ENCODE results near the gene LRCH2. TPM values are rescaled to one million over a fixed set of nuclear protein-coding genes. Genes with fewer than 3 reads are reported as not detected.

Gene LRCH2, protein sequence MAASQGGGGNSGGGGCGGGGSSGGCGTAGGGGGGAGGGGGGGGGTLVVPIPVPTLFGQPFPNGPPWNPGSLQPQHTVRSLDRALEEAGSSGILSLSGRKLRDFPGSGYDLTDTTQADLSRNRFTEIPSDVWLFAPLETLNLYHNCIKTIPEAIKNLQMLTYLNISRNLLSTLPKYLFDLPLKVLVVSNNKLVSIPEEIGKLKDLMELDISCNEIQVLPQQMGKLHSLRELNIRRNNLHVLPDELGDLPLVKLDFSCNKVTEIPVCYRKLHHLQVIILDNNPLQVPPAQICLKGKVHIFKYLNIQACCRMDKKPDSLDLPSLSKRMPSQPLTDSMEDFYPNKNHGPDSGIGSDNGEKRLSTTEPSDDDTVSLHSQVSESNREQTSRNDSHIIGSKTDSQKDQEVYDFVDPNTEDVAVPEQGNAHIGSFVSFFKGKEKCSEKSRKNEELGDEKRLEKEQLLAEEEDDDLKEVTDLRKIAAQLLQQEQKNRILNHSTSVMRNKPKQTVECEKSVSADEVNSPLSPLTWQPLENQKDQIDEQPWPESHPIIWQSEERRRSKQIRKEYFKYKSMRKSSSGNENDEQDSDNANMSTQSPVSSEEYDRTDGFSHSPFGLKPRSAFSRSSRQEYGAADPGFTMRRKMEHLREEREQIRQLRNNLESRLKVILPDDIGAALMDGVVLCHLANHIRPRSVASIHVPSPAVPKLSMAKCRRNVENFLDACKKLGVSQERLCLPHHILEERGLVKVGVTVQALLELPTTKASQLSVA
- 4.3 and 8.1 TPM in 2 replicates for total RNA-seq (2012; rRNA removed)
- polyA plus RNA-seq (2012; rRNA removed), result 1.8 and 2.6 TPM in 2 replicates
- 0.32 TPM in 2 replicates for polyA plus RNA-seq (2012; cell fraction: cytosol; rRNA removed)
- 0.27 and 2.4 TPM in 2 replicates for polyA plus RNA-seq (2012; cell fraction: nucleus; rRNA removed; ENCODE audit: low replicate concordance)
- percentile 66 among the genes with signal in this experiment for Bru-seq, nascent RNA
- percentile 57 among the genes with signal in this experiment for BruChase-seq, experiment 1, labeled RNA remaining after a 6-hour chase
- percentile 58 among the genes with signal in this experiment for BruChase-seq, experiment 2, labeled RNA remaining after a 2-hour chase
- long read RNA-seq, full-length matches to known transcripts, result 4 of 8 reads
- long read RNA-seq, partial matches to known transcripts, result 2 of 8 reads
- long read RNA-seq, other reads (novel, unspliced or antisense), result 2 of 8 reads

DNA sequence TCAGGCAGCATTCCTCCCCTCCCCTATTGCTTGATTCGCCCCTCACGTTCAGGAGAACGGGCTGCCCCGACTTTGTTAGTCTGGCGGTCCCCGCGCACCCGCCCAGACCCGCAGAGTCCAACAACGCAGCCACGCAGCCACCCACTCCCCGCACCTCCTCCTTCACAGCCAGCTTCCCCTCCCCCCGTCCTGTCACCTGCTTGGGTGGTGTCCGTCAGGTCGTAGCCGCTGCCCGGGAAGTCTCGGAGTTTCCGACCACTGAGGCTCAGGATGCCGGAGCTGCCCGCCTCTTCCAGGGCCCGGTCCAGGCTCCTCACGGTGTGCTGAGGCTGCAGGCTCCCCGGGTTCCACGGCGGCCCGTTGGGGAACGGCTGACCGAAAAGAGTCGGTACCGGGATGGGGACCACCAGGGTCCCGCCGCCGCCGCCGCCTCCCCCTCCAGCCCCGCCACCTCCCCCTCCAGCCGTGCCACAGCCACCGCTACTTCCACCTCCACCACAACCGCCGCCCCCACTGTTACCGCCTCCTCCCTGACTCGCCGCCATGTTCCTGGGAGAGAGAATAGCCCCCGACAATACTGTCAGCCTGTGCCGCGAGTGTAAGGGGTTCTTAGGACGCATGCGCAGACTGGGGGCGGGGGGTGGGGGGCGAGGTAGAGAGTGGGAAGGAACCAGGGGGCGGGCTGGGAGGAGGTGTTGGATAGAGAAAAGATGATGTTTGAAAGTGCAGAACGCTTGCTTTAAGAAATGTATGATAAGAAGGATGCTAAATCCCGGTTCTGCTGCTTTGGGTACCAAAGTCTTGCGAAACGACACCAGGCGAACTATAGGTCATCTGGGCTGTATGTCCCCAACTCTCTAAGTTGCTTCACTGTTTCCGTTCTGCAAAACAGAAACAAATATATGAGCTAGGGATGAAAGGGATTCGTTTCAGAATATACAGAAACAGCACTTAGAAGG lies at the start of gene LRCH2:
LRCH2 (minus strand) TSS at position 600 of the 959 bp plus-strand sequence; CDS start at position 545, 55 bp downstream.
- in situ Hi-C loops (cut with MboI; ENCODE audit: low sequenced_read_pairs) (no loop called here), intact Hi-C loops (cut with micrococcal nuclease) (loop anchor here (5.0 kb wide), 1 partner anchor 329 kb away; the partner anchor contains the start of gene PLS3), dilution Hi-C loops (cut with HindIII; ENCODE audit: low sequenced_read_pairs, unreplicated experiment) (no loop called here)
- Histone ChIP-seq H2AFZ (replicated peaks; ENCODE audit: low read length, poor library complexity) (peak within 1 kb of the TSS; percentile 93), H3K9me3 (ENCODE audit: control insufficient read depth, insufficient read depth, low read length) (no peaks in the 10 kb centered on the region), H2AK9ac (replicated peaks; ENCODE audit: low read depth, low read length, poor library complexity) (peak within 1 kb of the TSS; percentile 71), H4K91ac (ENCODE audit: insufficient read depth, low read depth, low read length) (peak within 1 kb of the TSS; percentile 77), H3K18ac (ENCODE audit: low read depth, low read length) (peak within 1 kb of the TSS; percentile 68), H3K79me1 (ENCODE audit: low read depth in 1 of 2, low read length in 2 of 2) (peaks cover 4 to 12% of the 10 kb centered on the region in 2 experiments; a peak in 3 of 4 replicates), H3K27me3 (ENCODE audit: control insufficient read depth, insufficient read depth, low read length) (no peaks in the 10 kb centered on the region; the same call in 1 of the 2 replicates), H2AK5ac (ENCODE audit: low read depth, low read length) (peak within 1 kb of the TSS; percentile 58; the same call in 1 of the 2 replicates), H3K36me3 (ENCODE audit: control insufficient read depth, insufficient read depth, low read length) (no peaks in the 10 kb centered on the region), H3K14ac (replicated peaks; ENCODE audit: low read depth, low read length) (peak within 1 kb of the TSS; percentile 73), H3K27ac (ENCODE audit: insufficient read depth, low read length) (peak within 1 kb of the TSS; percentile 90), H3K56ac (ENCODE audit: extremely low read depth, insufficient read depth, low read length) (peak within 1 kb of the TSS; percentile 24; the same call in 1 of the 2 replicates), H4K20me1 (ENCODE audit: insufficient read depth, low read length) (peaks cover 3% of the 10 kb centered on the region; the same call in 1 of the 2 replicates), H2BK20ac (ENCODE audit: low read depth, low read length) (peak within 1 kb of the TSS; percentile 8; the same call in 1 of the 2 replicates), H2BK120ac (ENCODE audit: low read depth, low read length) (peak within 1 kb of the TSS; percentile 51; the same call in 1 of the 2 replicates), H3K9me1 (ENCODE audit: insufficient read depth, low read length) (no peaks in the 10 kb centered on the region), H3K23ac (ENCODE audit: low read depth, low read length) (peak within 1 kb of the TSS; percentile 96), H3K9ac (ENCODE audit: low read depth, low read length) (peak within 1 kb of the TSS; percentile 87), H2BK5ac (ENCODE audit: low read depth, low read length, poor library complexity, severe bottlenecking) (peak within 1 kb of the TSS; percentile 42), H3K4me1 (ENCODE audit: control insufficient read depth, insufficient read depth, low read length) (0 out of 2 replicates have a peak, but pooled peaks cover 2% of the 10 kb centered on the region), H4K8ac (ENCODE audit: low read depth in 2 of 2, low read length in 2 of 2) (peak within 1 kb of the TSS; percentile 12 to 27; a peak in 2 of 4 replicates), H4K5ac (ENCODE audit: low read depth, low read length) (peak within 1 kb of the TSS; percentile 77), H3K4me3 (ENCODE audit: insufficient read depth, low read depth, low read length) (peak within 1 kb of the TSS; percentile 89), H3K4me2 (ENCODE audit: low read depth, low read length) (peak within 1 kb of the TSS; percentile 97), H3K4ac (ENCODE audit: low read depth, low read length) (peak within 1 kb of the TSS; percentile 60), H2BK15ac (ENCODE audit: low read depth, low read length) (no peak within 1 kb of the TSS; the same call in 2 of the 3 replicates)
- WGBS, 2 experiments (ENCODE audit: extremely low coverage in 2 of 2, insufficient read length in 1 of 2), result 31% methylated on average over 10 of the region's 59 CpGs; no CpG with 5 or more reads in 1 of the 2 experiments
- BruUV-seq (replicated peaks), result no TSS peak
- DNase-seq (peak; percentile 41), ATAC-seq (ENCODE audit: low read depth) (peak; percentile 82)
- TF ChIP-seq, protein P1, sequence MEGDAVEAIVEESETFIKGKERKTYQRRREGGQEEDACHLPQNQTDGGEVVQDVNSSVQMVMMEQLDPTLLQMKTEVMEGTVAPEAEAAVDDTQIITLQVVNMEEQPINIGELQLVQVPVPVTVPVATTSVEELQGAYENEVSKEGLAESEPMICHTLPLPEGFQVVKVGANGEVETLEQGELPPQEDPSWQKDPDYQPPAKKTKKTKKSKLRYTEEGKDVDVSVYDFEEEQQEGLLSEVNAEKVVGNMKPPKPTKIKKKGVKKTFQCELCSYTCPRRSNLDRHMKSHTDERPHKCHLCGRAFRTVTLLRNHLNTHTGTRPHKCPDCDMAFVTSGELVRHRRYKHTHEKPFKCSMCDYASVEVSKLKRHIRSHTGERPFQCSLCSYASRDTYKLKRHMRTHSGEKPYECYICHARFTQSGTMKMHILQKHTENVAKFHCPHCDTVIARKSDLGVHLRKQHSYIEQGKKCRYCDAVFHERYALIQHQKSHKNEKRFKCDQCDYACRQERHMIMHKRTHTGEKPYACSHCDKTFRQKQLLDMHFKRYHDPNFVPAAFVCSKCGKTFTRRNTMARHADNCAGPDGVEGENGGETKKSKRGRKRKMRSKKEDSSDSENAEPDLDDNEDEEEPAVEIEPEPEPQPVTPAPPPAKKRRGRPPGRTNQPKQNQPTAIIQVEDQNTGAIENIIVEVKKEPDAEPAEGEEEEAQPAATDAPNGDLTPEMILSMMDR (conservative IDR thresholded peaks at IDR 0.05; ENCODE audit: low read depth, low read length), result no peak
- peak; percentile 10; the same call in 1 of the 2 replicates for TF ChIP-seq MAZ (IDR thresholded peaks at IDR 0.05; ENCODE audit: borderline replicate concordance, low read depth, low read length)
- TF ChIP-seq NFE2L2 (IDR thresholded peaks at IDR 0.05; ENCODE audit: low read depth, low read length), result no peak
- TF ChIP-seq, protein P2, sequence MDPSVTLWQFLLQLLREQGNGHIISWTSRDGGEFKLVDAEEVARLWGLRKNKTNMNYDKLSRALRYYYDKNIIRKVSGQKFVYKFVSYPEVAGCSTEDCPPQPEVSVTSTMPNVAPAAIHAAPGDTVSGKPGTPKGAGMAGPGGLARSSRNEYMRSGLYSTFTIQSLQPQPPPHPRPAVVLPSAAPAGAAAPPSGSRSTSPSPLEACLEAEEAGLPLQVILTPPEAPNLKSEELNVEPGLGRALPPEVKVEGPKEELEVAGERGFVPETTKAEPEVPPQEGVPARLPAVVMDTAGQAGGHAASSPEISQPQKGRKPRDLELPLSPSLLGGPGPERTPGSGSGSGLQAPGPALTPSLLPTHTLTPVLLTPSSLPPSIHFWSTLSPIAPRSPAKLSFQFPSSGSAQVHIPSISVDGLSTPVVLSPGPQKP (IDR thresholded peaks at IDR 0.05; ENCODE audit: borderline replicate concordance, low read depth, low read length), result no peak
- TF ChIP-seq CEBPB (IDR thresholded peaks at IDR 0.05; ENCODE audit: low read depth, low read length), result peak; percentile 79
- no peak for TF ChIP-seq RFX5 (IDR thresholded peaks at IDR 0.05; ENCODE audit: low read depth, low read length)
- POLR2A ChIA-PET (ENCODE audit: unreplicated experiment), result no interaction called here
- CTCF ChIA-PET, result no interaction called here
